ENCODE measurements around the gene HDAC9. TPM values are rescaled to one million over a fixed set of nuclear protein-coding genes. Genes with fewer than 3 reads are reported as not detected.

The HDAC9 gene
- total RNA-seq, 4 donors from 2014 or later = 51.2 to 194 (median 106) TPM

- H3K4me1 ChIP-seq = no peaks in the 10 kb centered on the region
- ATAC-seq = no peak
- H3K27me3 ChIP-seq = no peaks in the 10 kb centered on the region
- TF ChIP-seq EP300 (IDR thresholded peaks at IDR 0.05) (no peak), POLR2AphosphoS5 (IDR thresholded peaks at IDR 0.05) (no peak)
- H3K36me3 ChIP-seq = peaks cover 0 to 14% of the 10 kb centered on the region in 2 donors
- 86 to 88% methylated on average over 1 of the region's 1 CpG for WGBS, 2 donors (ENCODE audit: low coverage in 1 of 2)
- no peak overlapping the region for H3K27ac ChIP-seq
- H3K9me3 ChIP-seq = no peaks in the 10 kb centered on the region
- no peak overlapping the region for H3K4me3 ChIP-seq
Measured at GRCh38 chr7:18655912-18656311, 160.4 kb downstream of the HDAC9 start.

GRCh38 chr7:18656362-18656761 lies 160.8 kb downstream of the HDAC9 start:
- H3K36me3 ChIP-seq = peaks cover 0 to 14% of the 10 kb centered on the region in 2 donors
- H3K4me3 ChIP-seq = no peak overlapping the region
- no peaks in the 10 kb centered on the region for H3K27me3 ChIP-seq
- no peaks in the 10 kb centered on the region for H3K9me3 ChIP-seq
- H3K27ac ChIP-seq = no peak overlapping the region
- no peaks in the 10 kb centered on the region for H3K4me1 ChIP-seq
- no peak for ATAC-seq
- no peak for TF ChIP-seq EP300 (IDR thresholded peaks at IDR 0.05)
- no peak for TF ChIP-seq POLR2AphosphoS5 (IDR thresholded peaks at IDR 0.05)
- TF ChIP-seq CTCF (IDR thresholded peaks at IDR 0.05) = no peak
- no peak for TF ChIP-seq POLR2A (IDR thresholded peaks at IDR 0.05)

- TF ChIP-seq POLR2AphosphoS5 (IDR thresholded peaks at IDR 0.05) (no peak), CTCF (IDR thresholded peaks at IDR 0.05) (no peak), POLR2A (IDR thresholded peaks at IDR 0.05) (no peak), EP300 (IDR thresholded peaks at IDR 0.05) (no peak)
- Histone ChIP-seq H3K4me3 (no peak overlapping the region), H3K27ac (no peak overlapping the region), H3K4me1 (no peaks in the 10 kb centered on the region), H3K36me3 (peaks cover 0 to 9% of the 10 kb centered on the region in 2 donors), H3K27me3 (no peaks in the 10 kb centered on the region), H3K9me3 (no peaks in the 10 kb centered on the region)
- no peak for ATAC-seq
- WGBS, 2 donors (ENCODE audit: low coverage in 1 of 2) = 54 to 60% methylated on average over 1 to 5 of the region's 5 CpGs
Measured at GRCh38 chr7:18659746-18660145, 164.2 kb downstream of the HDAC9 start.

GRCh38 chr7:18663321-18663720 lies 167.8 kb downstream of the HDAC9 start:
- H3K4me1 ChIP-seq = peaks cover 0 to 17% (median 0%) of the 10 kb centered on the region in 3 donors
- H3K4me3 ChIP-seq = no peak overlapping the region
- ATAC-seq = no peak
- TF ChIP-seq EP300 (IDR thresholded peaks at IDR 0.05) (no peak), CTCF (IDR thresholded peaks at IDR 0.05) (no peak), POLR2AphosphoS5 (IDR thresholded peaks at IDR 0.05) (no peak), POLR2A (IDR thresholded peaks at IDR 0.05) (no peak)
- WGBS, 2 donors (ENCODE audit: low coverage in 1 of 2) = 74 to 84% methylated on average over 2 to 6 of the region's 7 CpGs
- no peak overlapping the region for H3K27ac ChIP-seq
- no peaks in the 10 kb centered on the region for H3K36me3 ChIP-seq
- no peaks in the 10 kb centered on the region for H3K27me3 ChIP-seq
- H3K9me3 ChIP-seq = no peaks in the 10 kb centered on the region

- no peak for TF ChIP-seq POLR2A (IDR thresholded peaks at IDR 0.05)
- TF ChIP-seq CTCF (IDR thresholded peaks at IDR 0.05) = peak; percentile 63 to 89 (median 68)
- H3K4me3 ChIP-seq = no peak overlapping the region
- 13 to 30% methylated on average over 3 to 4 of the region's 4 CpGs for WGBS, 2 donors (ENCODE audit: low coverage in 1 of 2)
- H3K27ac ChIP-seq = no peak overlapping the region
- H3K4me1 ChIP-seq = peaks cover 0 to 17% (median 0%) of the 10 kb centered on the region in 3 donors
- peak; percentile 80 for ATAC-seq
- no peaks in the 10 kb centered on the region for H3K9me3 ChIP-seq
- H3K36me3 ChIP-seq = no peaks in the 10 kb centered on the region
- H3K27me3 ChIP-seq = no peaks in the 10 kb centered on the region
Measured at GRCh38 chr7:18666107-18666728, 170.7 kb downstream of the HDAC9 start.

All from gastroesophageal sphincter (tissue), 4 donors.